Measurements from ENCODE around the gene TRIM45.

TRIM45 gene

GRCh38 chr1:117067533-117068370 is 53.8 kb downstream of the TRIM45 start:
- H3K9ac ChIP-seq = no peak overlapping the region
- H3K27ac ChIP-seq = no peak overlapping the region
- H3K79me2 ChIP-seq (ENCODE audit: insufficient read depth, low read depth) = peaks cover 5% of the 10 kb centered on the region; the same call in 1 of the 2 replicates
- H4K20me1 ChIP-seq (ENCODE audit: insufficient read depth) = no peaks in the 10 kb centered on the region
- H3K4me2 ChIP-seq = no peak overlapping the region
- no peaks in the 10 kb centered on the region for H3K27me3 ChIP-seq (ENCODE audit: insufficient read depth, low read depth)
- no peak overlapping the region for H3K4me3 ChIP-seq (IDR thresholded peaks at IDR 0.05; ENCODE audit: insufficient read depth, low read depth, low read length)
- H3K4me1 ChIP-seq (ENCODE audit: low read depth, poor library complexity, severe bottlenecking) = peaks cover 15% of the 10 kb centered on the region
- peak; percentile 65 for TF ChIP-seq CTCF (conservative IDR thresholded peaks at IDR 0.05; ENCODE audit: low read depth, low read length)
- H2AFZ ChIP-seq (ENCODE audit: low read depth) = no peak overlapping the region
- no peaks in the 10 kb centered on the region for H3K36me3 ChIP-seq (ENCODE audit: insufficient read depth)

DNA sequence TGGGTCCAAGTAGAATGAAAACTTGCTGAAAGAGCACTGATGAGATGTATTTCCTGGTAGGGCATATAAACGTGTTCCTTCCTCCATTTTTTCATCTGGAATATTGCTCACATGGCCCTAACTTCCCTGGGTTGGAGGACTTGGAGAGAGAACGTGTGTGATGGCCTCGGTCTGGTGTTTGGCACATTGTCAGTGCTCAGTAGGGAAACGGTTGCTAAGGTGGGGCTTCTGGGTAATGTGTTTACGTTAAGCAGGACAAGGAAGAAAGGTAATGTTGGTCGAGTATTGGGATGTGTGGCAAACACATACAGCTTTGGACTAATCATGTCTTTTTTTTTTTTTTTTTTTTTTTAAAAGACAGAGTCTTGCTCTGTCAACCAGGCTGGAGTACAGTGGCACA is 55.2 kb downstream of the TRIM45 start:
- H3K79me2 ChIP-seq (ENCODE audit: insufficient read depth, low read depth) = peaks cover 10% of the 10 kb centered on the region; the same call in 1 of the 2 replicates
- peaks cover 29% of the 10 kb centered on the region for H3K4me1 ChIP-seq (ENCODE audit: low read depth, poor library complexity, severe bottlenecking)
- H3K27ac ChIP-seq = no peak overlapping the region
- H3K4me3 ChIP-seq (IDR thresholded peaks at IDR 0.05; ENCODE audit: insufficient read depth, low read depth, low read length) = no peak overlapping the region
- no peaks in the 10 kb centered on the region for H3K27me3 ChIP-seq (ENCODE audit: insufficient read depth, low read depth)
- H3K9ac ChIP-seq = no peak overlapping the region
- no peaks in the 10 kb centered on the region for H4K20me1 ChIP-seq (ENCODE audit: insufficient read depth)
- H3K36me3 ChIP-seq (ENCODE audit: insufficient read depth) = no peaks in the 10 kb centered on the region
- no peak overlapping the region for H2AFZ ChIP-seq (ENCODE audit: low read depth)
- no peak overlapping the region for H3K4me2 ChIP-seq
- no peak for TF ChIP-seq CTCF (conservative IDR thresholded peaks at IDR 0.05; ENCODE audit: low read depth, low read length)

DNA sequence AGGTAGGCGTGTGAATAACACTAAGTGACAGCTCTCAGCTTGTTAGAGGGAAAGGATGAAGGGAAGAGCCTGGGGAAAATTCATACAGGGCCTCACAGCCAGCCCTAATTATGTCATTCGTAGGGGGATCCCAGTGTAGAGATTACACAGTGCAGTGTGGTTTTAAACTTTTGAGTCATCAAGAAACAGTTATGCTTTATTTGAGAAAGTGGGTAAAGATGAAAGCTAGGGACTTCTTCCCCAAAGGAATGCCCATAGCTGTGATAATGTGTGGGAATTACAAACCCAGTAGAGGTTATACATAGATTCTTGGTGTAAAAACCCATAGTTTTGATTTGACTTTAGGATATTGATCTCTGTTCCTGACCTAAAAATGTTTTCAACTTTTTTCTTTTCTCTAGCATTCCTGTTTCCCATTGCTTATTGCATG is 59.5 kb downstream of the TRIM45 start:
- H3K79me2 ChIP-seq (ENCODE audit: insufficient read depth, low read depth) = peaks cover 17% of the 10 kb centered on the region; the same call in 1 of the 2 replicates
- H3K4me2 ChIP-seq = peak overlapping the region; percentile 83
- no peak overlapping the region for H3K4me3 ChIP-seq (IDR thresholded peaks at IDR 0.05; ENCODE audit: insufficient read depth, low read depth, low read length)
- H3K27ac ChIP-seq = peak overlapping the region; percentile 93; the same call in 1 of the 2 replicates
- no peaks in the 10 kb centered on the region for H3K36me3 ChIP-seq (ENCODE audit: insufficient read depth)
- H3K4me1 ChIP-seq (ENCODE audit: low read depth, poor library complexity, severe bottlenecking) = peaks cover 34% of the 10 kb centered on the region
- TF ChIP-seq CTCF (conservative IDR thresholded peaks at IDR 0.05; ENCODE audit: low read depth, low read length) = no peak
- no peaks in the 10 kb centered on the region for H4K20me1 ChIP-seq (ENCODE audit: insufficient read depth)
- H2AFZ ChIP-seq (ENCODE audit: low read depth) = no peak overlapping the region
- H3K9ac ChIP-seq = no peak overlapping the region; the same call in 1 of the 2 replicates
- no peaks in the 10 kb centered on the region for H3K27me3 ChIP-seq (ENCODE audit: insufficient read depth, low read depth)
